ENCODE data around the gene GALNT2.
A peak's percentile ranks its signal among the peaks of the same experiment; 100 is the strongest.

GALNT2 gene

GRCh38 chr1:230147253-230148125, 80.5 kb downstream of the GALNT2 start:
- no peak for DNase-seq (ENCODE audit: low spot score)

- no peak for DNase-seq (ENCODE audit: low spot score)
These were observed 81.2 kb downstream of the GALNT2 start for GRCh38 chr1:230148126-230148652.

GRCh38 chr1:230148768-230149469, 81.9 kb downstream of the GALNT2 start:
- DNase-seq (ENCODE audit: low spot score) = no peak

GRCh38 chr1:230149751-230150584, 82.9 kb downstream of the GALNT2 start:
- no peak for DNase-seq (ENCODE audit: low spot score)

- DNase-seq (ENCODE audit: low spot score) = no peak
These were observed 83.6 kb downstream of the GALNT2 start for GRCh38 chr1:230150615-230151014.

- DNase-seq (ENCODE audit: low spot score) = no peak
These were observed 85.0 kb downstream of the GALNT2 start for GRCh38 chr1:230151924-230152468.

- no peak for DNase-seq (ENCODE audit: low spot score)
These were observed 86.0 kb downstream of the GALNT2 start for GRCh38 chr1:230152999-230153398.

GRCh38 chr1:230153641-230154296, 86.7 kb downstream of the GALNT2 start:
- peak; percentile 83 for DNase-seq (ENCODE audit: low spot score)

- no peak for DNase-seq (ENCODE audit: low spot score)
These were observed 88.0 kb downstream of the GALNT2 start for GRCh38 chr1:230155021-230155420.

GRCh38 chr1:230156068-230156467, 89.0 kb downstream of the GALNT2 start:
- no peak for DNase-seq (ENCODE audit: low spot score)

- DNase-seq (ENCODE audit: low spot score) = no peak
These were observed 89.5 kb downstream of the GALNT2 start for GRCh38 chr1:230156536-230156935.

- no peak for DNase-seq (ENCODE audit: low spot score)
These were observed 90.7 kb downstream of the GALNT2 start for GRCh38 chr1:230157420-230158390.

- no peak for DNase-seq (ENCODE audit: low spot score)
These were observed 91.6 kb downstream of the GALNT2 start for GRCh38 chr1:230158415-230159291.

GRCh38 chr1:230159580-230159979, 92.5 kb downstream of the GALNT2 start:
- no peak for DNase-seq (ENCODE audit: low spot score)

- no peak for DNase-seq (ENCODE audit: low spot score)
These were observed 94.1 kb downstream of the GALNT2 start for GRCh38 chr1:230160957-230161771.

GRCh38 chr1:230163205-230163604, 96.2 kb downstream of the GALNT2 start:
- DNase-seq (ENCODE audit: low spot score) = no peak

- no peak for DNase-seq (ENCODE audit: low spot score)
These were observed 96.7 kb downstream of the GALNT2 start for GRCh38 chr1:230163719-230164118.

- no peak for DNase-seq (ENCODE audit: low spot score)
These were observed 98.5 kb downstream of the GALNT2 start for GRCh38 chr1:230165536-230165935.
